ENCODE data around the gene VSNL1.

The VSNL1 gene

DNA sequence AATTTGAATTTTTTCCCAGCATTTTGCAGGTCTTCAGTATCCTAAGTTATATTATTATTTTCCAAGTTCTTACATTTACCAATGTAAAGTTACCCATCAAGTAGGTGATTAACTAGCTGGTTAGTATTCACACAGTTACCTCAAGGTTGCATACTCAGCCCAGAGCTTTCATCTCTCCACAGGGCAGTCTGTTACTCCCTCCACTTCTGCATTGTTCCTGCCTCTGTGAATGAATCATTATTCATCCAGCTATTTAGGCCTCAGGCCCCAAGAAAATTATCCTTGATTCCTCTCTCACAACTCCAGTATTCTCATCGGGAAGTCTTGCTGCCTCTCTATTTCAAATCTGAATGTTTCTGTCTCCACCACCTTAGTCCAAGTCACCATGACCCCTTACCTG is 121.0 kb downstream of the VSNL1 start:
- no peak overlapping the region for H3K4me3 ChIP-seq (ENCODE audit: low read length)
- DNase-seq (ENCODE audit: low read depth, low spot score), result no peak

DNA sequence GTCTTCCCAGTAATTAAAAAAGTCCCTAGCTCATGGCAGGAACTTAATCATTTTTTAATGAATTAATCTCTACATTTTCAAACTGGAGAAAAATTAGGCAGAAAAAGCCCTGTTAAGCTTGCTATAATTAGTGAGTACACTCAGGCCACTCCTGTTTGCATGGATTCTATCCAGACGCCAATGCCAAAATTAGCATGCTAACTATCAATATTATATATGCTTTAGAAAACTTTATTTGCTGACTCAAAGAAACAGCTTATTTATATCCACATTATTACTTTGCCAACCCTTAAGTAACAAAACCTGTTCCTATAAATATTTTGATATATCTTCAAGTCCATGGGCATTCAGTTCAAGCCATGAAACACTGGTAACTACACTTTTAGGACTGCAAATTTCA is 122.2 kb downstream of the VSNL1 start:
- no peak overlapping the region for H3K4me3 ChIP-seq (ENCODE audit: low read length)
- DNase-seq (ENCODE audit: low read depth, low spot score), result no peak

DNA sequence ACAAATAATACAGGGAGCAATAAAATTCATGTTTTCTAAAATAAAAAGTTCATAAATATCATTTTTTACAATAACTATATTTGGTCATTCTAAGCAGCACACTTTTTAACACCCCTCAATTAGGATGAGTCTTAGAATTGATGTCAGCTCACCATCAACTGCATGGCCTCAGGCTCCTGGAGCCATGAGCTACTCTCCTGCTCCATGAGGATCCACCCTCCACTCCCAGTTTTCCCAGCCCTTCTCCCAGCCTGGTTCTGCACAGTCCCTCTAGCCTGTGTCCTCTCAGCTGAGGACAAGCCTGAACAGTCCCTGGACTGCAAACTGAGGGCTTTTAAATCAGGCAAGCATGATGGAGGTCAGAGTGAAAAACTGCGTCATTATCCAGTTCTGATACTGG is 124.0 kb downstream of the VSNL1 start:
- no peak for DNase-seq (ENCODE audit: low read depth, low spot score)
- no peak overlapping the region for H3K4me3 ChIP-seq (ENCODE audit: low read length)

- DNase-seq (ENCODE audit: low read depth, low spot score), result no peak
Measured at GRCh38 chr2:17667898-17668297, 127.4 kb downstream of the VSNL1 start.

DNA sequence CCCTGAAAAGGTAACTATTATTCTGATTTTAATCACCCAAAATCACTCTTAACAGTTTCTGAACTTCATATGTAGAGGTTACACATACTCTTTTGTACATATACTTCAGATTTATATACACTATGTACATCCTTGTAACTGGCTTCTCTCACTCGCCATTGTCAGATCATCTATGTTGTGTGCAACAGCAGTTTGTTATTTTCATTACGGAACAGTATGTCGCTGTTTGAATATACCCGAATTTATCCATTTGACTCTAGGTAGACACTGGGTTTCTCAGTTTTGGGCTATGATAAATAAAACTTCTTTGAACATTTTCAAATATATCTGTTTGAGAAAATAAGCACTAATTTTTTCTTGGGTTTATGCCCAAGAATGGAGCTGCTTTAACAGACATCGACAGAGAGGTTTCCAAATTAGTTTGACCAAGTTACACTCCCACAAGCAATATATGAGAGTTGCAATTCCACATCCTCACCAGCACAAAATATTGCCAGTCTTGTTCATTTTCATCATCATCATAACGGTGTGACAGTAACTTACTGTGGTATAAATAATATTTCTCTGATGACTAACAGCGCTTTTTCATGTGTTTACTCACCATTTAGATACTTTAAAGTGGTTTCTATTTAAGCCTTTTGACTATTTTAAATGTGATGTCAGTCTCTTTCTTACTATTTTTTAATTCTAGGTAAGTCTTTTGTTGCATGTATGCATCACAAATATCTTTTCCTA is 132.3 kb downstream of the VSNL1 start:
- no peak overlapping the region for H3K4me3 ChIP-seq (ENCODE audit: low read length)
- DNase-seq (ENCODE audit: low read depth, low spot score), result no peak

More at GRCh38 chr2:17667898-17668297, 127.4 kb downstream of the VSNL1 start:
- H3K4me3 ChIP-seq (ENCODE audit: low read length), result no peak overlapping the region

DNA sequence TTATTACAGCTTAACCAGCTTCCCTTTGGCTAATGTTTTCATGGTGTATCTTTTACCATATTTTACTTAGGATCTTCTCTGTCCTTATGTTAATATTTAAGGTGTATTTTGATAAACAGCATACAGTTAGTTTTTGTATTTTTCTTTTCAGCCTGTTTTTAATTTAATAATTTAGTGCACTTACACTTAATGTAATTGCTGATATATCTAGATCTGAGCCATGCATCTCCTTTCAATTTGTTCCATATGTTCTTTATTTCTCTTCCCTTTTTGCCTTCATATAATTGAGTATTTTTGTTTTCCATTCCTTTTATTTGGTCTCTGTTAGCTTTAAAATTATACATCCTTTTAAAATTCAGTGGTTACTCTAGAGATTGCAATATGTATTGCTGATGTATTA is 134.3 kb downstream of the VSNL1 start:
- no peak overlapping the region for H3K4me3 ChIP-seq (ENCODE audit: low read length)
- no peak for DNase-seq (ENCODE audit: low read depth, low spot score)

DNA sequence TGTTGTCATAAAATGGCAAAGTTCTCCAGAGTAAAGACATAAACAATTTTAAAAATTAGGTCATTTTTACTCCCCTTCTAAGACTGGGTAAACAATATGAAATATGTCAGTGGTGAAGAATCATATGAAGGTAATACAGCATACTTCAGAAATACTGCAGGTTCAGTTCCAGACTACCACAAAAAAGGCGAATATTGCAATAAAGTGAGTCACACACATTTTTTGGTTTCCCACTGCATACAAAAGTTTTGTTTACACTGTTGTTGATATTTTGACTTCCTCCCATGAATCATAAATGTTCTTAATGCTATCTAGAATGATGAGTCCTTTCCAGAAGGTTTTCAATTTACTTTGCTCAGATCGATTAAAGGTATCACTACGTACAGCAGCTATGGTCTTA is 139.6 kb downstream of the VSNL1 start:
- DNase-seq (ENCODE audit: low read depth, low spot score), result no peak
- H3K4me3 ChIP-seq (ENCODE audit: low read length), result no peak overlapping the region

DNA sequence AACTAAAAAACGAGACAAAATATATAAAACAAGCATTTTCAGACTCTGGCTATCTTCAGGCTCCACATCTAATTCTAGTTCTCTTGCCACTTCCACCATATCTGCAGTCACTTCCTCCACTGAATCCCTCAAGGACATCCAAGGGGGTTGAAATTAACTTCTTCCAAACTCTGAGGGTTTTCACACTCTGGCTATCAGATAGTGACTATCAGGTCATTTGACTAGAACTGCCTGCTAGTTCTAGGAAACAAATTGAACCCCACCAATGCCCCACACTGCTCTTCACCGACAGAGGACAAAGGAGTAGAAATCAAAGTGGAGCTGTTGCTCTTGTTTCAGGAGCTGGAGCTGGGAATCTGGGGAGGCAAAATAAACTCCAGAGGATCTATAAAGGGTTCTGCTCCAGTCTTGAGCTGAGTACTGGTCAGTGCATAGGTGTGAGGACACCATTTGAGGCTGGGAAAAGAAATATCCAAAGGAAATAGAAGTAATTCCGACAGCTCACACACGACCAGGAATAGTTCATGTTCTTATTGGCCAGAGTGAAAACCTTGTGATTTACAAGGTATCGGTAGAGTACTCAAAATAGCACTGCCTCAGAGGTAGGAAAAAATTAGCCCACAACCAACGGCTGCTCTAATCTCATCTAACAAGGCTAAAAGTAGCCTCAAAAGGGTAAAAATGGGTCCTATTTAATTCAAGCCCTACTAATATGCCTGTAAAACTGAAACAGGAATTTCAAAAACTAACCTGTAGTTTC is 141.8 kb downstream of the VSNL1 start:
- no peak for DNase-seq (ENCODE audit: low read depth, low spot score)
- H3K4me3 ChIP-seq (ENCODE audit: low read length), result no peak overlapping the region

GRCh38 chr2:17683981-17684380 is 143.5 kb downstream of the VSNL1 start:
- H3K4me3 ChIP-seq (ENCODE audit: low read length), result no peak overlapping the region

DNA sequence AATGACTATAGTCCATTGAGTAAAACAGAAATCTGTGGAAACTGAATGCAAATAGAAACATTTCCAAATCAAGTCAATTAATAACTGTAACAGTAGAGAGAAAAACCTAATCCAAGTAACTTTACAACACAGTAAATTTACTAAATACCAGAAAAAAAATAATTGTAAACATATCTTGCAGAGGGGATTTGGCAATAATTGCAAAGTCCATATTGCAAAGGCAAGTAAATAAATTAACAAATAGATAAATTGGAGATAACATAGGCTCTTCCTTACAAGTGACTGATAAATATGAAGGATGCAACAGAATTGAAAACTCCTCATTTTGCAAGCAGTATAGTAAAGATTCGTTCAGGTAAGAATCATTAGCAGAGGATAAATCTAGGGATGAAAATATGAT is 148.1 kb downstream of the VSNL1 start:
- H3K4me3 ChIP-seq (ENCODE audit: low read length), result no peak overlapping the region
- no peak for DNase-seq (ENCODE audit: low read depth, low spot score)

More at GRCh38 chr2:17683981-17684380, 143.5 kb downstream of the VSNL1 start:
- no peak for DNase-seq (ENCODE audit: low read depth, low spot score)

DNA sequence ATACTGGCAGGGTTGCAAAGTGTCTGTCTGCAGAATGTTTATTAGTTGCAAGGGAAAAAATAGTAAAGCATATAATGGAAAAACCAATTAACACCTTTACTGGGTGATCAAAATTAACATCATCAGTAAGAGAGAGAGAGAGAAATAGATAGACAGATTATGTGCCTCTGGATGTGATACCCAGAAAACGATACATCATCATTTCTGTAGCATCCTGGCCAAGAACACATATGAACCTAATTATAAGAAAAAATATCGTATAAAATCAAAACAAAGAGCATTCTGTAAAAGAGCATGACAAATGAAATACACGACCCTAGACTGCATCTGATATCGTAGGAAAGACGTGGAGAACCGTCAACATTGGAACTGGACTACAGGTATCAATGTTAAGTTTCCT is 148.5 kb downstream of the VSNL1 start:
- H3K4me3 ChIP-seq (ENCODE audit: low read length), result no peak overlapping the region
- no peak for DNase-seq (ENCODE audit: low read depth, low spot score)

DNA sequence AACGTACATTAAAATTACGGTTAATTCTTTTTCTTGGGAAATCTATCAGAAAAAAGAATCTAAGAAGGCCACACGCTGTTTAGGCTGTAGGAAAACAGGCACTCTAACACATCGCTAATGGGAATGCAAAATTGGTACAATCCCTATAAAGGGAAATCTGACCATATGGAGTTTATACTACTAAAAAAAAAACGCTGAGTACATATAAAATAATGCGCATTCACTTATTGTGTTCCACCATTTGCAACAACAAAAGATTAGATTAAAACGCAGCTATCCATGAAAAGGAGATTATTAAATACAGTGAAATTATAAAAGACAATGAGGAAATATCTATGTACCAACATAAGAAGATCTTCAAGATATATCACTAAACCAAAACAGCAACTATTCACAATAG is 150.3 kb downstream of the VSNL1 start:
- DNase-seq (ENCODE audit: low read depth, low spot score), result no peak
- H3K4me3 ChIP-seq (ENCODE audit: low read length), result no peak overlapping the region

Measured in Jurkat, Clone E6-1 (cell line).